ENCODE results near the gene BTN2A1.

BTN2A1 gene

GRCh38 chr6:26473429-26473757, 15.6 kb downstream of the BTN2A1 start:
- Histone ChIP-seq H3K9ac (ENCODE audit: insufficient read length, low read depth) (no peak overlapping the region), H3K4me3 (ENCODE audit: insufficient read length, low read depth) (no peak overlapping the region), H3K9me3 (ENCODE audit: insufficient read depth, low read length) (0 out of 2 replicates have a peak, but pooled peaks cover 11% of the 10 kb centered on the region), H3K36me3 (ENCODE audit: insufficient read depth, insufficient read length, low read length) (peaks cover 14% of the 10 kb centered on the region), H3K27me3 (ENCODE audit: insufficient read depth, insufficient read length) (no peaks in the 10 kb centered on the region), H3K4me1 (ENCODE audit: insufficient read depth, insufficient read length) (no peaks in the 10 kb centered on the region)
- TF ChIP-seq SUZ12 (IDR thresholded peaks at IDR 0.05; ENCODE audit: extremely low read depth, insufficient read depth, insufficient read length): no peak
- no peak for TF ChIP-seq YY1 (IDR thresholded peaks at IDR 0.05; ENCODE audit: insufficient read depth, insufficient read length)
- no peak for TF ChIP-seq ZNF274 (IDR thresholded peaks at IDR 0.05; ENCODE audit: low read depth, low read length)
- DNase-seq (ENCODE audit: low read depth, low spot score): no peak

- DNase-seq (ENCODE audit: low read depth, low spot score): no peak
- Histone ChIP-seq H3K9ac (ENCODE audit: insufficient read length, low read depth) (no peak overlapping the region), H3K36me3 (ENCODE audit: insufficient read depth, insufficient read length, low read length) (peaks cover 9% of the 10 kb centered on the region), H3K9me3 (ENCODE audit: insufficient read depth, low read length) (0 out of 2 replicates have a peak, but pooled peaks cover 11% of the 10 kb centered on the region), H3K4me3 (ENCODE audit: insufficient read length, low read depth) (no peak overlapping the region), H3K27me3 (ENCODE audit: insufficient read depth, insufficient read length) (no peaks in the 10 kb centered on the region), H3K4me1 (ENCODE audit: insufficient read depth, insufficient read length) (no peaks in the 10 kb centered on the region)
- no peak for TF ChIP-seq SUZ12 (IDR thresholded peaks at IDR 0.05; ENCODE audit: extremely low read depth, insufficient read depth, insufficient read length)
- TF ChIP-seq ZNF274 (IDR thresholded peaks at IDR 0.05; ENCODE audit: low read depth, low read length): no peak
- no peak for TF ChIP-seq YY1 (IDR thresholded peaks at IDR 0.05; ENCODE audit: insufficient read depth, insufficient read length)
Observed at GRCh38 chr6:26473758-26474438, 16.1 kb downstream of the BTN2A1 start.

GRCh38 chr6:26474439-26474881, 16.7 kb downstream of the BTN2A1 start:
- H3K9me3 ChIP-seq (ENCODE audit: insufficient read depth, low read length): 0 out of 2 replicates have a peak, but pooled peaks cover 11% of the 10 kb centered on the region
- no peaks in the 10 kb centered on the region for H3K4me1 ChIP-seq (ENCODE audit: insufficient read depth, insufficient read length)
- no peak for DNase-seq (ENCODE audit: low read depth, low spot score)
- no peak overlapping the region for H3K9ac ChIP-seq (ENCODE audit: insufficient read length, low read depth)
- peaks cover 5% of the 10 kb centered on the region for H3K36me3 ChIP-seq (ENCODE audit: insufficient read depth, insufficient read length, low read length)
- no peak overlapping the region for H3K4me3 ChIP-seq (ENCODE audit: insufficient read length, low read depth)
- TF ChIP-seq ZNF274 (IDR thresholded peaks at IDR 0.05; ENCODE audit: low read depth, low read length) (no peak), SUZ12 (IDR thresholded peaks at IDR 0.05; ENCODE audit: extremely low read depth, insufficient read depth, insufficient read length) (no peak), YY1 (IDR thresholded peaks at IDR 0.05; ENCODE audit: insufficient read depth, insufficient read length) (no peak)
- no peaks in the 10 kb centered on the region for H3K27me3 ChIP-seq (ENCODE audit: insufficient read depth, insufficient read length)

- H3K9me3 ChIP-seq (ENCODE audit: insufficient read depth, low read length): 0 out of 2 replicates have a peak, but pooled peaks cover 11% of the 10 kb centered on the region
- TF ChIP-seq YY1 (IDR thresholded peaks at IDR 0.05; ENCODE audit: insufficient read depth, insufficient read length) (no peak), ZNF274 (IDR thresholded peaks at IDR 0.05; ENCODE audit: low read depth, low read length) (no peak), SUZ12 (IDR thresholded peaks at IDR 0.05; ENCODE audit: extremely low read depth, insufficient read depth, insufficient read length) (no peak)
- no peaks in the 10 kb centered on the region for H3K27me3 ChIP-seq (ENCODE audit: insufficient read depth, insufficient read length)
- no peak overlapping the region for H3K4me3 ChIP-seq (ENCODE audit: insufficient read length, low read depth)
- no peaks in the 10 kb centered on the region for H3K36me3 ChIP-seq (ENCODE audit: insufficient read depth, insufficient read length, low read length)
- H3K4me1 ChIP-seq (ENCODE audit: insufficient read depth, insufficient read length): no peaks in the 10 kb centered on the region
- H3K9ac ChIP-seq (ENCODE audit: insufficient read length, low read depth): no peak overlapping the region
- DNase-seq (ENCODE audit: low read depth, low spot score): no peak
Observed at GRCh38 chr6:26475823-26476729, 18.3 kb downstream of the BTN2A1 start.

GRCh38 chr6:26476896-26477295, 19.1 kb downstream of the BTN2A1 start:
- no peaks in the 10 kb centered on the region for H3K27me3 ChIP-seq (ENCODE audit: insufficient read depth, insufficient read length)
- DNase-seq (ENCODE audit: low read depth, low spot score): no peak
- H3K36me3 ChIP-seq (ENCODE audit: insufficient read depth, insufficient read length, low read length): no peaks in the 10 kb centered on the region
- 0 out of 2 replicates have a peak, but pooled peaks cover 10% of the 10 kb centered on the region for H3K9me3 ChIP-seq (ENCODE audit: insufficient read depth, low read length)
- H3K4me3 ChIP-seq (ENCODE audit: insufficient read length, low read depth): no peak overlapping the region
- no peak for TF ChIP-seq SUZ12 (IDR thresholded peaks at IDR 0.05; ENCODE audit: extremely low read depth, insufficient read depth, insufficient read length)
- TF ChIP-seq YY1 (IDR thresholded peaks at IDR 0.05; ENCODE audit: insufficient read depth, insufficient read length): no peak
- no peak for TF ChIP-seq ZNF274 (IDR thresholded peaks at IDR 0.05; ENCODE audit: low read depth, low read length)
- H3K4me1 ChIP-seq (ENCODE audit: insufficient read depth, insufficient read length): no peaks in the 10 kb centered on the region
- H3K9ac ChIP-seq (ENCODE audit: insufficient read length, low read depth): no peak overlapping the region

- H3K4me3 ChIP-seq (ENCODE audit: insufficient read length, low read depth): no peak overlapping the region
- H3K9ac ChIP-seq (ENCODE audit: insufficient read length, low read depth): no peak overlapping the region
- DNase-seq (ENCODE audit: low read depth, low spot score): no peak
- H3K4me1 ChIP-seq (ENCODE audit: insufficient read depth, insufficient read length): no peaks in the 10 kb centered on the region
- TF ChIP-seq SUZ12 (IDR thresholded peaks at IDR 0.05; ENCODE audit: extremely low read depth, insufficient read depth, insufficient read length) (no peak), YY1 (IDR thresholded peaks at IDR 0.05; ENCODE audit: insufficient read depth, insufficient read length) (no peak), ZNF274 (IDR thresholded peaks at IDR 0.05; ENCODE audit: low read depth, low read length) (no peak)
- H3K27me3 ChIP-seq (ENCODE audit: insufficient read depth, insufficient read length): no peaks in the 10 kb centered on the region
- no peaks in the 10 kb centered on the region for H3K36me3 ChIP-seq (ENCODE audit: insufficient read depth, insufficient read length, low read length)
- 0 out of 2 replicates have a peak, but pooled peaks cover 5% of the 10 kb centered on the region for H3K9me3 ChIP-seq (ENCODE audit: insufficient read depth, low read length)
Observed at GRCh38 chr6:26477426-26477825, 19.7 kb downstream of the BTN2A1 start.
